Measurements from ENCODE around the gene BACH1.

GRCh38 chr21:29296446-29296845, 2.3 kb upstream of the BACH1 start:
- no peak for TF ChIP-seq CTCF (IDR thresholded peaks at IDR 0.05)
- TF ChIP-seq POLR2A (IDR thresholded peaks at IDR 0.05), result no peak
